ENCODE results near the gene DOCK6. TPM values are rescaled to one million over a fixed set of nuclear protein-coding genes. Genes with fewer than 3 reads are reported as not detected.

The DOCK6 gene
- total RNA-seq, 4 donors from 2014 or later = 19.7 to 94.0 (median 33.3) TPM

DNA sequence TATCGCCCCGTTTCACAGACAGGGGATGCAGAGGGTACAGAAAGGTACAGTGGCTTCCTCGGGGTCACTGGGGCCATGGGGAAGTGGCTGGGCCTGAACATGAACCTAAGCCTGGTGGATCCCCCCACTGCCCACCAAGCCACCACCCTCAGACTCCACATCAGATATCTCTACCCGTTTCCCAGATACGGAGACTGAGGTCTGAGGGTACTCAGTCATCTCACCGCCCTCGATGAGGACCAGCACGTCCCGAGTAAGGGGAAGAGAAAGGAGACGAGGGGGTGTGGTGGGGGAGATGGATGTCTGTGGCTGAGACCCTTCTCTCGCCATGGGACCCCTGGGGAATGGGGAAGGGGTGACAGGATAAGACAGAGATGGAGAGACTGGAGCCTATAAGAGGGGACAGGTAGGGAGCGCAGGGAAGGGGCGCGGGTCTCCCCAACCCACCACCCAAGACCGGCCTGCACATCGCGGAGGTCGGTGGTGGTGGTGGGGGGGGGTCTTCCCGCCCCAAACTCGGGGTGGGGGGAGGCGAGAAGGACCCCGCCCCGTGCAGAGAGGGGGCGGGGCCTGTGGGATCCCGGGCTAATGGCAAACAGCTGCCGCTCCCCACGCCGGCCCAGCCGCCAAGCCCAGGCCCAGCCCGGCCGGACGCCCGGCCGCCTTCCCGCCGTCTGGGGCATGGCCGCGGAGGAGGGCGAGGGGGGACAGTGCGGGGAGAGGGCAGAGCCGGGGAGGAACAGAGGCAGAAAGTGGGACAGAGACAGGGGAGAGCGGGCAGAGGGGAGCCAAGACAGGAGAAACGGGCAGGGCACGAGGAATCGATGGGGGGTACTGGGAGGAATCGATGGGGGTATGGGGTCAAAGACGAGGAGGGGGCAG, 65.7 kb downstream of the DOCK6 start:
- WGBS, 2 donors = 9 to 18% methylated on average over 19 to 30 of the region's 47 CpGs
- Histone ChIP-seq H3K4me1 (peaks cover 13 to 73% (median 31%) of the 10 kb centered on the region in 3 donors), H3K4me3 (peak overlapping the region; percentile 63 to 89 (median 74)), H3K27me3 (no peaks in the 10 kb centered on the region), H3K9me3 (no peaks in the 10 kb centered on the region), H3K36me3 (peaks cover 0 to 54% (median 5%) of the 10 kb centered on the region in 3 donors), H3K27ac (peak overlapping the region; percentile 79 to 93 (median 90))
- TF ChIP-seq POLR2A (IDR thresholded peaks at IDR 0.05) (no peak), CTCF (IDR thresholded peaks at IDR 0.05) (no peak)
- DNase-seq = no peak
- intact Hi-C loops (cut with DNase I) = no loop called here

- no peaks in the 10 kb centered on the region for H3K9me3 ChIP-seq
- peak overlapping the region; percentile 57 to 93 (median 85) for H3K27ac ChIP-seq
- 69 to 74% methylated on average over 12 of the region's 12 CpGs for WGBS, 2 donors
- H3K36me3 ChIP-seq = peaks cover 0 to 50% (median 5%) of the 10 kb centered on the region in 3 donors
- peak overlapping the region in 3 of 4 donors; percentile 73 to 89 (median 75) for H3K4me3 ChIP-seq
- H3K27me3 ChIP-seq = no peaks in the 10 kb centered on the region
- no peak for DNase-seq
- intact Hi-C loops (cut with DNase I) = no loop called here
- H3K4me1 ChIP-seq = peaks cover 19 to 83% (median 36%) of the 10 kb centered on the region in 3 donors
- no peak for TF ChIP-seq CTCF (IDR thresholded peaks at IDR 0.05)
- no peak for TF ChIP-seq POLR2A (IDR thresholded peaks at IDR 0.05)
Observed at GRCh38 chr19:11195681-11196080, 66.6 kb downstream of the DOCK6 start.

DNA sequence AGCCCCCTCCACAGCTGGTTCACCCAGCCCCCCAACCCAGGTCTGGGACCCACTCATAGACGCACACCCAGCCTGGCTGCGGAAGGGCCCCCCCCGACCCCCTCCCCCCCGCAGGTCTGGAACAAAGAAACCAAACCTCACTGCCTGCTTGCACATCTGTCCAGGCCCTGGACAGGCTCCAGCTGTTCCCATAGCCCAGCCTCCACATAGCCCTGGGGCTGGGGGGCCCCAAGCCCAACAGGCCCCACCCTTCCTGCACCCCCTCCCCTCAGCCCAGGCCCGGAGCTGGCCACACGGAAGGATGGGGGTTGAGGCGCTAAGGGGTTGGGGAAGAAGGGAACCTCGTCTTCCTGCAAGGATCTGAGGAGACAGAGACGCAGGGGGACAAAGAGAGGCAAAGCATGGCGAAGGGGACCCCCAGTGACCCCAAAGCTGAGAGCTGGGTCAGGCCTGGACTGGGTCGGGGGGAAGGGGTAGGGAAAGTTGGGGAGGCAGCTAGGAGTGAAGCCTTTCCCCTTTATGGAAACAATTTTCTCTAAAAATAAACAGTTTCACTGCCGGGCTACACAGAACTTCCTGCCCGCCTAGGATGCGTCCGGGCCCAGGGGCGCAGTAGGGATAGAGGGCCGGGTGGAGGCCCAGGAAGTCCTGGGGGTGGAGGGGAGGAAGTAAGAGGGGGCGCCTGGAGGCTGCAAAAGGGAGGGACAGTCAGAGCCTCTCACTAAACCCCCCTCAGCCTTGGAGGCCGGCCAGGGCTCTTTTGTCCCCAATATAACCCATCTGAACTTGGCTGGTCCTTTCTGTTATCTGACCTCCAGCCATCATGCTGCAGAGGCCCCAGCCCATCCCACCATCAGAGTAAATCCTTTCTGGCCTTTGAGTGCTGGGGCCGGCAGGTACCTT, 67.4 kb downstream of the DOCK6 start:
- Histone ChIP-seq H3K27ac (peak overlapping the region; percentile 57 to 93 (median 85)), H3K4me3 (peak overlapping the region; percentile 7 to 89 (median 74)), H3K36me3 (peaks cover 0 to 43% (median 5%) of the 10 kb centered on the region in 3 donors), H3K4me1 (peaks cover 25 to 90% (median 44%) of the 10 kb centered on the region in 3 donors), H3K27me3 (no peaks in the 10 kb centered on the region), H3K9me3 (no peaks in the 10 kb centered on the region)
- 32 to 45% methylated on average over 12 to 13 of the region's 20 CpGs for WGBS, 2 donors
- intact Hi-C loops (cut with DNase I) = no loop called here
- no peak for TF ChIP-seq CTCF (IDR thresholded peaks at IDR 0.05)
- TF ChIP-seq POLR2A (IDR thresholded peaks at IDR 0.05) = no peak
- DNase-seq = no peak

- Histone ChIP-seq H3K4me3 (peak overlapping the region; percentile 7 to 89 (median 74)), H3K36me3 (peaks cover 0 to 37% (median 5%) of the 10 kb centered on the region in 3 donors), H3K4me1 (peaks cover 25 to 96% (median 48%) of the 10 kb centered on the region in 3 donors), H3K27me3 (no peaks in the 10 kb centered on the region), H3K9me3 (no peaks in the 10 kb centered on the region), H3K27ac (peak overlapping the region; percentile 19 to 93 (median 85))
- no peak for DNase-seq
- intact Hi-C loops (cut with DNase I) = no loop called here
- WGBS, 2 donors = 75 to 84% methylated on average over 5 of the region's 8 CpGs
- no peak for TF ChIP-seq POLR2A (IDR thresholded peaks at IDR 0.05)
- no peak for TF ChIP-seq CTCF (IDR thresholded peaks at IDR 0.05)
Observed at GRCh38 chr19:11194173-11194572, 68.2 kb downstream of the DOCK6 start.
